GM06990 (cell line): ENCODE results near the gene B4GALNT3.

ENCODE experiments used
- DNase-seq: peaks from one replicate; pipeline ENCODE4 v3.0.0-alpha.2; 2011; ENCODE audit not compliant: insufficient read length; ENCODE audit errors: extremely low read depth
- H3K27me3 ChIP-seq: replicated peaks from 2 replicates; pipeline ENCODE4 v1.6.0; 2011; ENCODE audit warnings: low read length; ENCODE audit not compliant: control insufficient read depth, insufficient read depth
- H3K36me3 ChIP-seq: 2 replicates; pipeline ENCODE4 v1.5.1; 2011; ENCODE audit warnings: low read length; ENCODE audit not compliant: control insufficient read depth, insufficient read depth
- H3K4me3 ChIP-seq: replicated peaks from 2 replicates; pipeline ENCODE4 v1.5.1; 2011; ENCODE audit warnings: low read depth, mild to moderate bottlenecking, control low read depth, low read length
- CTCF ChIP-seq: IDR thresholded peaks from 2 replicates; pipeline ENCODE4 v1.5.1; 2011; ENCODE audit warnings: low read length, control low read depth, mild to moderate bottlenecking, inconsistent platforms; ENCODE audit not compliant: insufficient read depth, poor library complexity, severe bottlenecking

The B4GALNT3 gene

DNA sequence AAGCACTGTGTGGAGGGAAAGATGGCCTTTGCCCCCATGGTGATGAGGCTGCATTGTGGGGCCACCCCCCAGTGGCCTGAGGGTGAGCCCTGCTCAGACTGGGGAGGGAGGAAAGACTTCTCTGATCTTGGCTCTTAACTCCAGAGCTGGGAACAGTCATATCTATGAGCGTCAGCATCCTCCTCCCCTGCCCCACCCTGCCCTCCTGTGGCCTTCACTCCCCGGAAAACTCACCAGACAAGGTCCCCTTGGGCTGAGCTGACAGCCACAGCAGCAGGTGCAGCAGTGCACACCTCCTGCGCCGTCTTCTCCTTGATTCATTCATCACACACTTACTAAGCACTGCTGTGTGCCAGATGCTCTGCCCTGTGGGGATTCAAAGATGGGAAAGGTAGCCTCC is 98.8 kb downstream of the B4GALNT3 start:
- Histone ChIP-seq H3K36me3 (peaks cover 2% of the 10 kb centered on the region), H3K4me3 (no peak overlapping the region), H3K27me3 (no peaks in the 10 kb centered on the region)
- no peak for DNase-seq
- TF ChIP-seq CTCF = no peak

DNA sequence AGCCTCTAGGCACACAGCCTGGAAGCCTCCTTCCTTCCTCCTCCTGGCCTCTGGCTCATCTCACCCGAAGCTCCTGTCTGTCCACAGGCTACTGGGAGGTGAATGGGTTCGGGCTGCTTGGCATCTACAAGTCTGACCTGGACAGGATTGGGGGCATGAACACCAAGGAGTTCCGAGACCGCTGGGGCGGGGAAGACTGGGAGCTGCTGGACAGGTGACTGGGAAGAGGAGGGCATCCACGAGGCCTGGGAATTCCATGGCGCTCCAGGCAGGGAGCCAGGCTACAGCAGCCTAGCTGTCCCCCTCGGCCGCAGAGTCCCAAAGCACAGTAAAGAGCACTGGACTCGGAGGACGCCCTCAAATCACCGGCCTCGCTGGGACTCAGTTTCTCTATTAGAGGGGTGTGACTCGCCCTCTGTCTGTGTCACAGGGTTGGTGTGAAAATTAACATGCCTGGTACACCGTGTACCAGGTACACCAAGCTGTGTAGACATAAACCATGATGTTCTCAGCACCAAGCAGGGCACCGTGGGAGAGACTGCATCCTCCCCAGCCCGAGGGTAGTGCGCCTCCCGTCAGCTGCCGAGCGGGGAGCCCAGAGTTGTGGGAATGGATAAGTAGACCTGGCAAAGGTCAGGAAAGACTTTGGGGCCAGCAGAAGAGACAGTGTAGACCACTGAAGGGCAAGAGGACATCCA is 99.6 kb downstream of the B4GALNT3 start:
- peaks cover 2% of the 10 kb centered on the region for H3K36me3 ChIP-seq
- no peak for TF ChIP-seq CTCF

DNA sequence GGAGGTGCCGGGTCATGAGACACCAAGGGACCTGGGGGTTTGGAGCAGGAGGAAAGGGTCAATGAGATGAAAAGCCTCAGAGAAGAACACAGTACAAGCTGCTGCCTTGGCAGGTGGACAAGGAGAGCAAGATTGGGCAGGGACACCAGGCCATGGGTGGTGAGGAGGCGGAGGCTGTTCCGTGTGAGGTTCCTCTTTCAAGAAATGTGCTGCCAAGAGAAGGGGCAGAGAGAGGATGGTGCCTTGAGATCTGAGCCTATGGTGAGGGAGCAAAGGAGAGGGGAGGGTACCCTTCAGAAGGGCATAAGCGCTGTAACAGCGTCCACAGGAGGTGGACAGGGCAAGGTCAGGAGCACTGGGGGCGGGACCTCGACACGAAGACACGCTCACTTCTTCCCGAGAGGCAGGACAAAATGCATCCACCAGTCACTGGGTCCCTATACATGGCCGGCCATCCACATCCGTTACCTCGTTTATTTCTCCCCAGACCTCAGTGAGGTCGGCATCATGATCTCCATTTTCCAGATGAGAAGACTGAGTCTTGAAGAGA is 100.2 kb downstream of the B4GALNT3 start:
- H3K4me3 ChIP-seq = no peak overlapping the region
- no peak for TF ChIP-seq CTCF
- DNase-seq = no peak
- no peaks in the 10 kb centered on the region for H3K27me3 ChIP-seq
- H3K36me3 ChIP-seq = peaks cover 2% of the 10 kb centered on the region

More for the DNA sequence above, 99.6 kb downstream of the B4GALNT3 start:
- no peak for DNase-seq
- Histone ChIP-seq H3K4me3 (no peak overlapping the region), H3K27me3 (no peaks in the 10 kb centered on the region)

DNA sequence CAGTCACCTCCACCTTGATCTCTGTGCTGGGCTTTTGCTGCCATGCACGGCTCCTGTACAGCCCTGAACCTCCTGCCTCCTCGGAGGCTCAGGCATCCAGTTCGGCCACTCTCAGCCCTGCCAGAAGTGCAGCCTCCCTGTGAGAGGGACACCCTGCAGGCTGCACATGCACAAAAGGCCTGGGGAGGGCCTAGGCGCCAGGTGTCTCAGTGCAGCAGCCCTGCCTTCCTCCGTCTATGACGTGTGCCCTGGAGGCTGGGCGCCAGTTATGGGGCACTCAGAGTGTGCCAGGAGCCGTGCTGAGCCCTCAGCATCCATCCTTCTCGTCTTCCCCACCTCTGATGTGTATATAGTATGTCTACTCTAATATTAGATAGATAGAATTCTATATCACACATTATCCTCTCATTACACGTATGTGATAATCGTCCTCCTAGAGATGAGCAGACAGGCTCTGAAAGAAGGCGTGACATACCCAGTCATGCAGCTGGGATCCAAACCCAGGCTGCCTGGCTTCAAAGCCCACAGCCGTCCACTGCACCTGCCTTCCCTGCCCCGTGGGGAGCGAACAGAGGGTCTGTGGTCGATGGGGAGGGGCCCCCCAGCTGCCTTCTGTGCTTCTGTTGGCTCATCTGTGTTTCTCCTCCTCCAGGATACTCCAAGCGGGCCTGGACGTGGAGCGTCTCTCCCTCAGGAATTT is 101.1 kb downstream of the B4GALNT3 start:
- Histone ChIP-seq H3K27me3 (no peaks in the 10 kb centered on the region), H3K4me3 (no peak overlapping the region), H3K36me3 (peaks cover 2% of the 10 kb centered on the region)
- DNase-seq = no peak
- TF ChIP-seq CTCF = no peak

DNA sequence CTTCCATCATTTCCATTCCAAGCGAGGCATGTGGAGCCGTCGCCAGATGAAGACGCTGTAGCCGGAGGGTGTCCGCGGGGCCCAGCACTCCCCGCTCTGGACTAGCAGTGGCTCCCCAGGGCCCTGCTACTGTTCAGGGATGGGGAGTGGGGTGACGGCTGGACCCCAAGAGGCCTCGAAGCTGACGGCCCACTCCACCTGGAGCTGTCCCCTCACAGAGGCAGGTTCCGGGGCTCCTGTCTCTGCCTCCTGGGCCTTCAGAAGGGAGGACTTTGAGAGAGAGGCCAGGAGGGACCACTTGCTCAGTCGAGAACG is 101.6 kb downstream of the B4GALNT3 start:
- Histone ChIP-seq H3K27me3 (no peaks in the 10 kb centered on the region), H3K4me3 (no peak overlapping the region), H3K36me3 (peaks cover 2% of the 10 kb centered on the region)
- no peak for TF ChIP-seq CTCF
- DNase-seq = no peak
